Measurements from ENCODE around the gene TMEM143.
A peak's percentile ranks its signal among the peaks of the same experiment; 100 is the strongest.

Gene TMEM143

GRCh38 chr19:48354332-48354992, 9.3 kb downstream of the TMEM143 start:
- no peak for DNase-seq

- DNase-seq = no peak
Observed at GRCh38 chr19:48353677-48354076, 10.1 kb downstream of the TMEM143 start.

GRCh38 chr19:48351341-48351752, 12.4 kb downstream of the TMEM143 start:
- peak; percentile 12 for DNase-seq

GRCh38 chr19:48350856-48351255, 12.9 kb downstream of the TMEM143 start:
- no peak for DNase-seq

GRCh38 chr19:48348737-48349136, 15.0 kb downstream of the TMEM143 start:
- no peak for DNase-seq

- DNase-seq = no peak
Observed at GRCh38 chr19:48348045-48348444, 15.7 kb downstream of the TMEM143 start.

- DNase-seq = no peak
Observed at GRCh38 chr19:48346191-48346590, 17.5 kb downstream of the TMEM143 start.

- DNase-seq = no peak
Observed at GRCh38 chr19:48344892-48345291, 18.8 kb downstream of the TMEM143 start.

GRCh38 chr19:48342841-48343540, 20.7 kb downstream of the TMEM143 start:
- no peak for DNase-seq

- no peak for DNase-seq
Observed at GRCh38 chr19:48342414-48342738, 21.4 kb downstream of the TMEM143 start.

GRCh38 chr19:48341515-48342413, 22.0 kb downstream of the TMEM143 start:
- no peak for DNase-seq

- no peak for DNase-seq
Observed at GRCh38 chr19:48340995-48341394, 22.7 kb downstream of the TMEM143 start.

- no peak for DNase-seq
Observed at GRCh38 chr19:48338802-48339503, 24.8 kb downstream of the TMEM143 start.

- DNase-seq = no peak
Observed at GRCh38 chr19:48338253-48338755, 25.4 kb downstream of the TMEM143 start.

GRCh38 chr19:48333467-48334384, 30.0 kb downstream of the TMEM143 start:
- DNase-seq = peak; percentile 77

GRCh38 chr19:48332662-48333466, 30.9 kb downstream of the TMEM143 start:
- DNase-seq = peak; percentile 100

- no peak for DNase-seq
Observed at GRCh38 chr19:48332351-48332661, 31.4 kb downstream of the TMEM143 start.

- peak; percentile 94 for DNase-seq
Observed at GRCh38 chr19:48330012-48330681, 33.6 kb downstream of the TMEM143 start.

- DNase-seq = no peak
Observed at GRCh38 chr19:48329167-48329891, 34.4 kb downstream of the TMEM143 start.
